CD4-positive, alpha-beta T cell (primary cell): ENCODE data around the gene TAC4. TPM values are rescaled to one million over a fixed set of nuclear protein-coding genes. Genes with fewer than 3 reads are reported as not detected.

Experiments
- ATAC-seq: fragments of 200-7000 bp; cut with Tn5 transposase; one replicate; pipeline ENCODE4 v1.10.0; 2022; ENCODE audit warnings: mild to moderate bottlenecking; ENCODE audit not compliant: poor library complexity
- CTCF ChIA-PET: fragments of 350-600 bp; sonication (Branson Sonifier 250); formaldehyde crosslinking; loops from one replicate; lab custom pipeline; 2021; ENCODE audit warnings: antibody characterized with exemption, inconsistent platforms; lab: Charles Lee
- POLR2A ChIA-PET: fragments of 350-600 bp; sonication (Branson Sonifier 250); formaldehyde crosslinking; loops from one replicate; lab custom pipeline; 2021; ENCODE audit warnings: antibody characterized with exemption, inconsistent platforms; lab: Charles Lee
- DNase-seq, 14 experiments: peaks; one replicate each; pipeline ENCODE4 v3.0.0-alpha.2; 2013 to 2020; ENCODE audit warnings: mixed read lengths in 2 of 14
- H3K27ac ChIP-seq, 2 donors: one replicate each; pipeline versions ENCODE4 v1.5.1 to v1.7.0; 2013; ENCODE audit warnings: low read length in 2 of 2, low read depth in 1 of 2, mild to moderate bottlenecking in 1 of 2
- H3K27me3 ChIP-seq, 2 experiments: 1 replicate in 1 of 2; 2 replicates in 1 of 2; pipeline versions ENCODE4 v1.6.1 to v1.7.0; 2013; ENCODE audit warnings: low read length in 2 of 2, control low read depth in 1 of 2, mild to moderate bottlenecking in 1 of 2, moderate library complexity in 1 of 2; ENCODE audit not compliant: insufficient read depth in 2 of 2, control insufficient read depth in 1 of 2
- H3K36me3 ChIP-seq: one replicate; pipeline ENCODE4 v1.6.1; 2013; ENCODE audit warnings: low read length, control low read depth; ENCODE audit not compliant: insufficient read depth
- H3K4me1 ChIP-seq: one replicate; pipeline ENCODE4 v1.6.1; 2013; ENCODE audit warnings: low read length, control low read depth; ENCODE audit not compliant: insufficient read depth
- H3K4me3 ChIP-seq: one replicate; pipeline ENCODE4 v1.5.1; 2013; ENCODE audit warnings: mild to moderate bottlenecking, low read length, moderate library complexity
- H3K9me3 ChIP-seq, 2 experiments: 1 replicate in 1 of 2; 2 replicates in 1 of 2; pipeline versions ENCODE4 v1.6.1 to v1.7.0; 2013; ENCODE audit warnings: low read length in 2 of 2, mild to moderate bottlenecking in 2 of 2, control low read depth in 1 of 2, moderate library complexity in 1 of 2; ENCODE audit not compliant: control insufficient read depth in 1 of 2, insufficient read depth in 1 of 2
- H3K27ac Mint-ChIP-seq: one replicate; pipeline ENCODE4 v1.8.0; 2020; ENCODE audit warnings: mixed read lengths
- H3K27me3 Mint-ChIP-seq: one replicate; pipeline ENCODE4 v1.8.0; 2021; ENCODE audit warnings: mixed read lengths
- H3K36me3 Mint-ChIP-seq: one replicate; pipeline ENCODE4 v1.8.0; 2021; ENCODE audit warnings: low read depth, mixed read lengths
- H3K4me1 Mint-ChIP-seq: one replicate; pipeline ENCODE4 v1.8.0; 2021; ENCODE audit warnings: low read depth, mixed read lengths
- H3K4me3 Mint-ChIP-seq: one replicate; pipeline ENCODE4 v1.8.0; 2020; ENCODE audit warnings: mild to moderate bottlenecking, mixed read lengths
- H3K9me3 Mint-ChIP-seq: one replicate; pipeline ENCODE4 v1.8.0; 2020; ENCODE audit warnings: mixed read lengths
- CTCF ChIP-seq: fragments of 200-600 bp; IDR thresholded peaks from one replicate; pipeline ENCODE4 v1.8.0; 2022; ENCODE audit warnings: antibody characterized with exemption, mild to moderate bottlenecking
- intact Hi-C, 2 experiments: fragments of 100-400 bp; cut with DNase I in 1 of 2; cut with micrococcal nuclease in 1 of 2; formaldehyde crosslinking; loops; one replicate each; pipeline versions ENCODE4 v1.15.1 to v1.9.0; 2023 to 2025; cut with DNase I, micrococcal nuclease
- total RNA-seq, 174 experiments: library from RNA in 2 of 174; stranded (reverse) in 2 of 174; gene quantifications; one replicate each; pipeline ENCODE4 v1.2.3 and lab custom pipeline; 2021 to 2026

Gene TAC4
- total RNA-seq, 2 experiments from 2014 or later = not detected

GRCh38 chr17:49872754-49873377 lies 25.0 kb upstream of the TAC4 start:
- DNase-seq (peak in 1 of 14 experiments; percentile 5), ATAC-seq (peak; percentile 70)
- peaks cover 18% of the 10 kb centered on the region for H3K4me1 ChIP-seq
- no peak overlapping the region for H3K27ac ChIP-seq
- Mint-ChIP-seq H3K27ac (no peak overlapping the region), H3K9me3 (no peaks in the 10 kb centered on the region), H3K4me3 (no peak overlapping the region), H3K36me3 (no peaks in the 10 kb centered on the region), H3K4me1 (peaks cover 20% of the 10 kb centered on the region), H3K27me3 (peaks cover 9% of the 10 kb centered on the region)
- H3K4me3 ChIP-seq = no peak overlapping the region
- ChIA-PET CTCF (interaction anchor here (1.4 kb wide), 1 partner anchor 125 kb away, joined by 3 read pairs; no protein-coding TSS in a partner anchor), POLR2A (interaction anchor here (0.5 to 1.3 kb wide), 3 partner anchors 8 to 125 kb away, joined by 3 to 4 read pairs (median 3); no protein-coding TSS in a partner anchor)
- H3K36me3 ChIP-seq = no peaks in the 10 kb centered on the region
- TF ChIP-seq CTCF = no peak
- intact Hi-C loops = no loop called here
- no peaks in the 10 kb centered on the region for H3K9me3 ChIP-seq
- peaks cover 0 to under 1% of the 10 kb centered on the region in 2 experiments for H3K27me3 ChIP-seq

- DNase-seq (no peak), ATAC-seq (no peak)
- H3K27me3 Mint-ChIP-seq = peaks cover 8% of the 10 kb centered on the region
- peaks cover 18% of the 10 kb centered on the region for H3K4me1 ChIP-seq
- ChIA-PET POLR2A (no interaction called here), CTCF (no interaction called here)
- peaks cover 20% of the 10 kb centered on the region for H3K4me1 Mint-ChIP-seq
- no peak overlapping the region for H3K27ac ChIP-seq
- no peak overlapping the region for H3K4me3 ChIP-seq
- H3K27ac Mint-ChIP-seq = no peak overlapping the region
- intact Hi-C loops = no loop called here
- no peaks in the 10 kb centered on the region for H3K36me3 ChIP-seq
- H3K9me3 Mint-ChIP-seq = no peaks in the 10 kb centered on the region
- no peaks in the 10 kb centered on the region for H3K27me3 ChIP-seq
- TF ChIP-seq CTCF = no peak
- no peaks in the 10 kb centered on the region for H3K36me3 Mint-ChIP-seq
- H3K9me3 ChIP-seq = no peaks in the 10 kb centered on the region
- no peak overlapping the region for H3K4me3 Mint-ChIP-seq
Measured at GRCh38 chr17:49871211-49871610, 23.3 kb upstream of the TAC4 start.

GRCh38 chr17:49870298-49870697 lies 22.4 kb upstream of the TAC4 start:
- DNase-seq (no peak), ATAC-seq (no peak)
- Mint-ChIP-seq H3K27me3 (peaks cover 6% of the 10 kb centered on the region), H3K4me3 (no peak overlapping the region), H3K9me3 (no peaks in the 10 kb centered on the region), H3K4me1 (peaks cover 20% of the 10 kb centered on the region), H3K36me3 (no peaks in the 10 kb centered on the region), H3K27ac (no peak overlapping the region)
- Histone ChIP-seq H3K9me3 (no peaks in the 10 kb centered on the region), H3K4me3 (no peak overlapping the region), H3K27ac (no peak overlapping the region), H3K36me3 (no peaks in the 10 kb centered on the region), H3K27me3 (no peaks in the 10 kb centered on the region), H3K4me1 (peaks cover 18% of the 10 kb centered on the region)
- intact Hi-C loops = no loop called here
- ChIA-PET POLR2A (no interaction called here), CTCF (no interaction called here)
- TF ChIP-seq CTCF = no peak
